ENCODE results near the gene RAMP1.

- TF ChIP-seq CTCF (conservative IDR thresholded peaks at IDR 0.05; ENCODE audit: low read length) (no peak), EZH2phosphoT487 (IDR thresholded peaks at IDR 0.05; ENCODE audit: borderline replicate concordance) (no peak)
These were observed 102.2 kb downstream of the RAMP1 start for GRCh38 chr2:237961637-237962036.
